ENCODE data around the gene OLA1. TPM values are rescaled to one million over a fixed set of nuclear protein-coding genes. Genes with fewer than 3 reads are reported as not detected.

Gene OLA1
- total RNA-seq, 1 donor from 2014 or later, result 58.4 TPM

DNA sequence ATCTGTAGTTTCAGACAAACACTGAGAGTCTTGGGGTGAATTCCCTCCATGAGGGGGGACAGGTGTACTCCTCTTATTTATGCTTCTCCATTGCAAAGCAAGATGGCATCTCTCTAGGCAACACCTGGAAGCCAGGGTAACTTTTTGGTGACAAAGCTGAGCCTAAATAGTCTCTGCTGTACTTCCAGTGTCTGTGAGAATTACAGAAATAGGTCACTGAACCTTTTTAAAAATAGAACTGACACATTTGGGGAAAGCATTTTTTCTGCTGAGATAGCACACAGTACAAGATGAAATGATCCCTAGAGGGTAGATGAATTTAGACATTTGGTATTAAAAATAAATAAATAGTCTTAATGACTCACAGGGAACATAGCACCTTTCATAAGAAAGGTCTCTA lies 211.5 kb downstream of the OLA1 start:
- DNase-seq (ENCODE audit: low spot score), result no peak

DNA sequence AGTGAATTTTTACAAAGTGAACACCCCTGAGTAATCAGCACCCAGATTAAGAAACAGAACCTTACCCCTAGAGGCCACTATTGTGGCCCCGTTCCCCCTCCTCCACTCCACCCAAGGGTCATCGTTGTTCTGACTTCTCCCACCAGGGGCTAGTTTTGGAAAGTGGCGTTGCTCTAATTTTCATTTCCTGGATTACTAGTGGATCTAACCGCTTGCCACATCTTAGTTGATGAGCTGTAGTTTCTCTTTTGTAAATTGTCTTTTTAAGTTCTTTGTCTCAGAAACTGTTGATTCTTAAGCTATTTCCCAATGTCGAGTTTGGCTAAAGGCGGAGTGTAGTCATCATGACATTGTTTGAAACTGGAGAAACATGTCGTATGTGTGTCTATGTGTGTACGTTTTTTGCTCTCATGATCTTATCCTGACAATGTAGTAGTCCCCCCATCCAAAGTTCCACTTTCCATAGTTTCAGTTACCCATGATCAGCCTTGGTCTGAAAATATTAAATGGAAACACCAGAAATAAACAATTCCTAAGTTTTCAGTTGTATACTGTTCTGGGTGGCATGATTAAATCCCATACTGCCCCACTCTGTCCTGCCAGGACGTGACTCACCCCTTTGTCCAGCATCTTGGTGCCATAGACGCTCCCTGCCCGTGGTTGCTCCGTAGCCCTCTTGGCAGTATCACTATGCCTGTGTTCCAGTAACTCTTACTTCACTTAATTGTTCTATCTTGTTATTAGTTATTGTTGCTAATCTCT lies 212.2 kb downstream of the OLA1 start:
- no peak for DNase-seq (ENCODE audit: low spot score)

DNA sequence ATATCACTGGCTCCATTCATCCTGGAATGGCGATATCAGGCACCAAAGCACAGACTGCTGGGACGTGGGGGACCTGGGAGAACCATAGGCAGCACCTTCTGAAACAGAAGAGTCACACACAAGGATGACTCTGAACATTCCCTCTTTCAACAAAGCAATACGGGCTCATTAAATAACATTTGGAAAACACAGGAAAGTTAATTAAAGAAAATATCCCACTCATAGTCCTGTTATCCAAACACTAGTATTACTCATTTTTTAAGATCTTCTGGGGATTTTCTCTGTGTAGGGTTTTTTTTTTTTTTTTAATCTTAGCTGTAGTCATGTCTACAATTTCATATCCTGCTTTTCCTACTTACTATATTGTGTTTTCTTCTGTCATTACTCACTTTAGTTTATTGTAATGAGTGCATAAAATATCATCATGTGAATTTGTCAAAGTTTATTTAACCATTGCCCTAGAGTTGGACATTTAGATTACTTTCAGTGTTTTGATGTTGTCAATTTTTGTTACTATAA lies 213.2 kb downstream of the OLA1 start:
- no peak for DNase-seq (ENCODE audit: low spot score)

DNA sequence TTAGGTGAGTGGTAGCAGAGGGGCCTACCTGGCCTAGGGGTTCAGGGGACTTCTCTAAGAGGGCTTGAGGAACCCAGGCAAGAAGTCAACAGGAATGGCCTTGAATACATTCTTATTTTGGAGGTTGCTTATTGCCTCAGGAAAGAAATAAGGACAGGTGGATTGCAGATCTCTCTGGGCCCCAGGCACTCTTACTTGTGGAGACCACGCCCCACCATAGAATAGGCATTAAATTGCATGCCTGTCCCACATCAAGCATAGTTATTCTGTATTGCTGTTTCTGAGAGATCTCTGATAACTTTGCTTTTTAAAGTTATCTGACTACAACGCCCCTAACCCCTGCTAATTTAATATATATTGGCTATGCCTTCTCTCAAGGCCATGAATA lies 215.2 kb downstream of the OLA1 start:
- no peak for DNase-seq (ENCODE audit: low spot score)

DNA sequence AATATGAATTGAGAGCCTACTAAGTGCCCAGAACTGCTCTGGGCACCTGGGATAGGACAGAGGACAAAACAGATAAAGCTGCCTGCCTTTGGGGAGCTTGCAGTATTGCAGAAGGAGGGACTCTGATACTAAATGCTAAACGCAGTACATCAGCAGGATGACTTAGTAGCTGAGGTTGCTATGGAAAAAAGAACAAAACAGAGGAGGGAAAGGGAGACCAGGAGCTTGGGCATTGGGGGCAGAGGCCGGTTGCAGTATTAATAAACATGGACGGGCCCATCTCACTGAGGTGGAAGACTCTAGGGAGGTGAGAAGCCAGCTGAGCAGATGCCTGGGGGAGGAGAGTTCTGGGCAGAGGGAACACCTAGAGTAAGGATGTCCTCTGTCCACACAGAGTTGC lies 217.1 kb downstream of the OLA1 start:
- no peak for DNase-seq (ENCODE audit: low spot score)

DNA sequence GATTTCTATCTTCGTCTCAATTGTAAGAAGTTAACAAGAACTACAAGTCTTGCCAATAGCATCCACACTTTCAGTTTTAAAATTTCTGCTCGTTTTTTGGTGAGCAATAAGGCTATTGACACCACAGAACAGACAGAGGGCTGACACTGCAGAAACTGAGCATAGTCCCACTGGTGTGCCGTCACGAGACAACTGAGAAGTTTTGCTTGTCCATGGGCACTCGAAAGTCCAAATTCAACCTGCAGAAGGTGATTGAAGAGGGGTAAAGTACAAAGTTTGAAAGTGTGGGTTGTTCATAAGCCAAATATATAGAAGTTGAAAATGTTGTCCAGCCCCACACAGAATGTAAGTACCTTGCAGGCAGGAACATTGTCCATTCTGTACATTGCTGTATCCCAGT lies 219.4 kb downstream of the OLA1 start:
- DNase-seq (ENCODE audit: low spot score), result no peak

DNA sequence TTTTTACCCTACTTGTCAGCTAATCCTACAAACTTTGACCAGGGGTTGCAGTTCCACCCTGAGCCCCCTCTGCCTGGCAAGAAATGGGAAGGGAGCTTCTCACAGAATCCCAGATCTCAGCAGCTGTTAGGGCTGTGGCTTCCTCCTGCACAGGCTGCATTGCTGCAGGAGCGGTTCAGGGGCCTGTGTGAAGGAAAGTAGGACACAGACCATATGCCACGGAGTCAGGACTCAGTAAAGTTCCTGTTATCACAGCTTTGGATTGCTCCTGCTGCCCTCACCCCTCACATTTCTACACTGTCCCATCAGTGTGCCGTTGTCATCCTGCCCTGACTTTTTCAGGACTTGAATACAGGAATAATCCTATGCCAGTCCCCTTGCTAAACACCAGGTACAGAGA lies 220.4 kb downstream of the OLA1 start:
- no peak for DNase-seq (ENCODE audit: low spot score)

DNA sequence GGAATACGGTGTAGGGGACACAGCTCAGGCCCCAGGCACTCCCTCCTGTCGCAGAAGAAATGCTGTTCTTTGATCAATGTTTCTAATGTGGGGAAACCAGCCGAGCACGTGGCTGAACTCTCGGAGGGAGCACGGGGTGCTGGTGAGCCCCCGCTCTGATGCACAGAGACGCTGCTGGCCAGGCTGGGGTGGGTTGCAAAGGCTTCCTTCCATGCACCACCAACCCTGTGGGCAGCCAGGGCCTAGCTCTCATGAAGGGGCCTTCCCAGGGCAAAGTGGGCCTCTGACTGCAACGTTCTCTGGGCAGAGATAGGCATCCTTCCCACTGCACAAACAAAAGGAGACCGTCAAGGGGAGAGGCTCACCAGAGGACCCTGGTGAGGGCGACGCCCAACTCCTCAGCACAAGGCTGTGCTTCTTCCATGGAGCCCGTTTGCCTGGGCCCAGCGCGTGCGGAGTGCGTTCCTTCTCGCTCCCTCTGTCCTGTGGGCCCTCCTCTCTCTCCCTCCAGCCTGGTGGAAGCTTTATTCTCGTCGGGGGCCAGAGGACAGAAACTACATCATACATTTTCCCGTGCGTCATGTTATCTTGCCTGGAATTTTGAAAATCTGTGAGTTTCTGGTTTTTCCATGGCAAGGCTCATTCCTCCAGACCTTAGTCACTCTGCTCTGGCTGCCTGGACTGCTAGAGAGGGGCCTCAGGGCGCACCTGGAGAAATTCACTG lies 222.0 kb downstream of the OLA1 start:
- no peak for DNase-seq (ENCODE audit: low spot score)

DNA sequence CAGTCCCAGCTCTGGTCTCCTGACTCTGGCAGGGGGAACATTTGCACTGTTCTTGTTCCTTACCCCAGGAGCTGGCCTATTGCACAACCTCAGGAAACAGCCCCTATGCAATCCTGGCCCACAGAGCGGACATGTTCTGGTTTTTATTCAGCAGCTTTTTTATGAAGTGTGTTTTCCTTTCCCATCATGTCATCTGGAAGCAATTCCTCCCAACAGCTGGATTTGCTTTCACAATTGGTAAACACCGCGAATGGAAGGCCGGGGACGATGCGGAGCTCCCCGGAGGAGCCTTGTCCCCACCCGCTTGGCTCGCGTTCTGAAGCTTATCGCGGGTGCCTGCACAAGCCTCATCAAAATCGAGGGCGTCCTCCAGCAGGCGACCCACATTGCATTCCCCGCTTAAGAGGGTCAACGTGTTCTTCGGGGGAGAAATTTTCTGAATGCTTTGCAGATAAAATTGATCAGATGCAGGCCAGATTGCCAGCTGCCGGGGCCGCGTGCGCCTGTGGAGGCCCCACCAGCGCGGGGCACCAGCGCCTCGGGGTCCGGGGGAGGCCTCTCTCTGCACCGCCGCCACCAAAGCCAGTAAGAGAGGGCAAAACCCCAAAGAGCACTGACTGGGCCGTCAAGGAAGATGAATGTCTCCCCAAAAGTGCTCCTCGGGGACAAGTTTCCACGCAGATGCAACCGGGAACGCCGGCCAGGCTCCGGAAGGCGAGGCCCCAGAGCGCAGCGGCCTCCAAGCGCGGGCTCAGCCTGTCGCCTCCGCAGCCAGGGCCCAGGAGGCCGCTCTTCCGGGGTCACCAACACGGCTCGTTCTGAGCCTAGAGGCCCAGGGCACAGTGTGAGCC lies 222.8 kb downstream of the OLA1 start:
- DNase-seq (ENCODE audit: low spot score), result no peak

DNA sequence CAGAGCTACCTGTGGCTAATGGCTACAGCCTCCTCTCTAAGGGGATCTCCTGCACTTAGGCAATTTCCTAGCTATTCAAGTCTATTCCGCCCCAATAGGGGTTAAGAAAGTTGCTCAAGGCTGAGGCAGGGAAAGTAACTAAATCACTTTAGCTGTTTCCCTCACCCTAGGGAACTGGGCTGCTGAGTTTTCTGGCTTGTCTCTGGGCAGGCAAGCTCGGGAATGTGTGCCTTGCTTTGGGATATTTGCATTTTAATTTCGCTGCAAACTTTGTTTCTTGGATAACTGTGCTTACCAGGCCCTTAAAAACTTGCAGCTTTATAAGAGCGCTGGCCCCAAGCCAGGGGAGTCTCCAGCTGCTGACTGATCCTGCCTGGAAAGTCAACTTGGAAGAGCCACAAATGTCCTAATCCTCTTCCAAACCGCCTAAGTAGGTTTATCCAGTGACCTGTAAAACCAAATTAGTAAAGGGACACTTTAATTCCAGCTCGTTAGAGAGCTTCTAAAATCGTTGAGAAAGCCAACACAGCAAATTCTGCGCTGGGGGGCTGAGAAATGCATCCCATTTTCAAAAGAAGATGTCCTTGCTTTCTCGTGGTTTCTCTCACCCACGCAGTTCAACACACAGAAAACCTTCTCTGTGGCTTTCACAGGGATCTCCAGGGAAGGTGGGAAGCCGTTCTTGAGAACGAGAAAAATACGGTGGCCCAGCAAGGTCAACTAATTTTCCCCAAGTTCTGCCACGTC lies 223.6 kb downstream of the OLA1 start:
- DNase-seq (ENCODE audit: low spot score), result no peak

DNA sequence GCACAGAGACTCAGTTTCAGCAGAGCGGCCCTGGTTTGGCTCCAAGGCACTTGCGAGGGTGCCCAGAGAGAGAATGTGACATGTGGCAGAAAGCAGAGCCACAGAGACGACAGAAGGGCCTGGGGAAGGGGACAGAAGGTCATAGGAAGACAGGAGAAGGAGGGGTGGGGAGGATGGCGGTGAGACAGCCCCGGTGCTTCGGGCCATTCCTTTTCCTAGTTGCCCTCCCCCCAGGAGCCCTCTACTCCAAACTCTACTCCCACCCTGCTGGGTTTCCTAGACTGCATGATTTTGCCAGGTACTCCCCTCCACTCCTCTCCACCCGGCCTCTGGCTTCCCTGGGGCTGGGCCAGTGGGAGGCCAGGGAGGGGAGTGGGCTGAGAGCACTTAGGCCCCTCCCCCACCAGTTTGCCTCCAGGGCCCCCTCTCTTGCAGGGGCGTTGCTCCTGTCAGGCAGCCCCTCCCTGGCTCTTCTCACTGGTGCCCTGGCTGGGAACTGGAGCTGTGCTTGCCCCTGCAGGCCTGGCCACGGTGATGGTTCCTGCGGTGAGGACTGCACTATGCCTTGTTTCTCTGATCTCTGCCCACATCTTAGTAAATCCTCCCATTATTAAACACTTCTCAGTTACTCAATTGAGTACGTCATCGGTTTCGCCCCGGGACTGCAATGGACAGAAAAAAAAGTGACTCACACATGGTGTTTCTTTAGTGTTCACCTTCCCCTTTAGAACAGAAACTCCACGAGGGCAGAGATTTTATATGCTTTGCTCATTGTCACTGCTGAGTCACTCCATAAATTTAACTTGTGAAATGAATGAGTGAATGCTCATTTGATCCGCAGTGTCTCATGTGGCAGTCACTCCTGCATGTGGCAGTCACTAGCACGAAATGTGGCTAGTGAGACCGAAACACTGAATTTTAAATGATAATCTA lies 224.5 kb downstream of the OLA1 start:
- DNase-seq (ENCODE audit: low spot score), result no peak

Other genes with a start within 250 kb of the OLA1 start
- gene SP9, start 86.4 kb upstream of the OLA1 start, total RNA-seq, result not detected
- gene SCRN3, start 147.2 kb upstream of the OLA1 start, total RNA-seq, result 19.8 TPM
- gene GPR155, start 238.5 kb upstream of the OLA1 start, total RNA-seq, result 8.9 TPM